D721Med (cell line): Measurements from ENCODE around the gene ZNF518B.

Experiments used
- DNase-seq: peaks from one replicate; pipeline ENCODE4 v3.0.0; 2011; ENCODE audit warnings: low spot score; ENCODE audit not compliant: insufficient read length
- FAIRE-seq: peaks from 2 replicates; lab custom pipeline; 2011; peaks lifted over from hg19 to GRCh38; lab: Jason Lieb, UNC
- TF ChIP-seq, protein P1 (sequence below): IDR thresholded peaks from 2 replicates; pipeline ENCODE4 v1.5.1; 2012; ENCODE audit warnings: mild to moderate bottlenecking, control low read depth; ENCODE audit not compliant: insufficient read depth; ENCODE audit errors: missing control alignments

ZNF518B gene

DNA sequence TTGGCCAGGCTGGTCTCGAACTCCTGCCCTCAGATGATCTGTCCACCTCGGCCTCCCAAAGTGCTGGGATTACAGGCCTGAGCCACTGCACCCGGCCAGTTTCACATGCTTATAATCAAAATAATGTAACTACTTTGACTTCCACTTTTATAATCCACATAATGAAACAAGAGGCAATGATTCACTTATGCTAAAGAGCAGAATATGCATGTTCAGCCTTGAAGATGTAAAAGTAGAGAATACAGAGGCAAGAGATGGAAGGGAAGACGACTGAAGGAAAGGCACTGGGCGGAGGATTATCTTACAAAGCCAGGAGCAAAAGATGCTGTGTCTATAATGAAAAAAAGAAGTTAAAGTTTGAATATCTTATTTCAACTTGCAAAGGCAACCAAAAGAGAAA is 13.3 kb upstream of the ZNF518B start:
- no peak for DNase-seq
- no peak for FAIRE-seq
- TF ChIP-seq, protein P1, sequence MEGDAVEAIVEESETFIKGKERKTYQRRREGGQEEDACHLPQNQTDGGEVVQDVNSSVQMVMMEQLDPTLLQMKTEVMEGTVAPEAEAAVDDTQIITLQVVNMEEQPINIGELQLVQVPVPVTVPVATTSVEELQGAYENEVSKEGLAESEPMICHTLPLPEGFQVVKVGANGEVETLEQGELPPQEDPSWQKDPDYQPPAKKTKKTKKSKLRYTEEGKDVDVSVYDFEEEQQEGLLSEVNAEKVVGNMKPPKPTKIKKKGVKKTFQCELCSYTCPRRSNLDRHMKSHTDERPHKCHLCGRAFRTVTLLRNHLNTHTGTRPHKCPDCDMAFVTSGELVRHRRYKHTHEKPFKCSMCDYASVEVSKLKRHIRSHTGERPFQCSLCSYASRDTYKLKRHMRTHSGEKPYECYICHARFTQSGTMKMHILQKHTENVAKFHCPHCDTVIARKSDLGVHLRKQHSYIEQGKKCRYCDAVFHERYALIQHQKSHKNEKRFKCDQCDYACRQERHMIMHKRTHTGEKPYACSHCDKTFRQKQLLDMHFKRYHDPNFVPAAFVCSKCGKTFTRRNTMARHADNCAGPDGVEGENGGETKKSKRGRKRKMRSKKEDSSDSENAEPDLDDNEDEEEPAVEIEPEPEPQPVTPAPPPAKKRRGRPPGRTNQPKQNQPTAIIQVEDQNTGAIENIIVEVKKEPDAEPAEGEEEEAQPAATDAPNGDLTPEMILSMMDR, result no peak

- TF ChIP-seq, protein P1, result no peak
- DNase-seq, result no peak
- no peak for FAIRE-seq
These were observed 8.9 kb upstream of the ZNF518B start for GRCh38 chr4:10466161-10466560.

DNA sequence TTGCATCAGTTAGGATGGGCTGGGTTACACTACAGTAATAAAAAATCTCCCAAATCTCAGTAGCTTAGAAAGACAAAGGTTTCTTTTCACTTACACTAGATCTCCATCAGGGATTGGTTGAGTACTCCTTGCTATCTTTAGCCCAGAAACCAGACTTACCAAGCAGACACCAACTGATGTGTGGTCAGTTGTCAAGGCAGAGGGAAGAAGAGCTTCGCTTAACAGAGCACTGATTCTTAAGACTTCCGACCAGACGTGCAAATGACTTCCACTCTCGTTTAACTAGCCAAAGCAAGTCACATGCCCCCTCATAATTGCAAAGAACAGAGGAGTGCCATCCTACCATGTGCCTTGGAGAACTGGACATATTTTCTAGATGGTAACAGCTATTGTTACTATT is 5.7 kb upstream of the ZNF518B start:
- FAIRE-seq, result no peak
- TF ChIP-seq, protein P1, result no peak
- DNase-seq, result no peak

GRCh38 chr4:10461850-10462400 is 4.7 kb upstream of the ZNF518B start:
- DNase-seq (no peak), FAIRE-seq (no peak)
- TF ChIP-seq, protein P1, result no peak

GRCh38 chr4:10461091-10461849 is 4.0 kb upstream of the ZNF518B start:
- no peak for FAIRE-seq
- TF ChIP-seq, protein P1, result peak; percentile 44
- DNase-seq, result peak; percentile 17

GRCh38 chr4:10460313-10461047 is 3.3 kb upstream of the ZNF518B start:
- TF ChIP-seq, protein P1, result no peak
- DNase-seq (no peak), FAIRE-seq (no peak)
